Upper lobe of left lung (tissue), 4 donors: ENCODE results near the gene MXI1.

Experiments
- POLR2A ChIP-seq, 4 donors: fragments of 450-650 bp; IDR thresholded peaks; one replicate each; pipeline ENCODE4 v1.5.1; 2016 to 2017; ENCODE audit warnings: antibody characterized with exemption in 4 of 4, mild to moderate bottlenecking in 2 of 4
- POLR2AphosphoS5 ChIP-seq, 2 donors: sonication (generic); formaldehyde crosslinking; IDR thresholded peaks; one replicate each; pipeline ENCODE4 v1.5.1; 2017; ENCODE audit warnings: antibody characterized with exemption in 2 of 2
- TF ChIP-seq, protein P1 (sequence below), 6 experiments: fragments of 450-650 bp in 4 of 6; fragments of 200-600 bp in 2 of 6; sonication (generic) in 2 of 6; IDR thresholded peaks; one replicate each; pipeline ENCODE4 v1.5.1; 2016 to 2019; ENCODE audit warnings: antibody characterized with exemption in 6 of 6

DNA sequence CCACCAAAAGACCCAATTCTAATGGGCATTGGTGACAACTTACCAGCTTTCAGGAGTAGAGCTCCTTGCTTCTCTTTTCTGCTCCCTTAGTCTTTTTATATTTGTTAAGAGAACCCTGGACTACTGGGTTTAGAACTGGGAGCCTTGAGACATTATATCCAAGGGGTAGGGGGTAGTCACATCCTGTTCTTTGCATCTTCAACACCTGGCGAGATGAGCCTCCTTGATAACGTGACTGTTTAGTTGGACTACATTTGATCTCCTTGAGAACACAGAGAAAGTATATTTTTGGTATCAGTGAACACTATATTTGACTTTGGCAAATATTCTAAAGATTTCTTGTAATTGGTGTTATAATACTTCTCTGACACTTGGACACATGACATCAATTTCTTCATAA lies 106.3 kb downstream of the MXI1 start:
- TF ChIP-seq, protein P1, sequence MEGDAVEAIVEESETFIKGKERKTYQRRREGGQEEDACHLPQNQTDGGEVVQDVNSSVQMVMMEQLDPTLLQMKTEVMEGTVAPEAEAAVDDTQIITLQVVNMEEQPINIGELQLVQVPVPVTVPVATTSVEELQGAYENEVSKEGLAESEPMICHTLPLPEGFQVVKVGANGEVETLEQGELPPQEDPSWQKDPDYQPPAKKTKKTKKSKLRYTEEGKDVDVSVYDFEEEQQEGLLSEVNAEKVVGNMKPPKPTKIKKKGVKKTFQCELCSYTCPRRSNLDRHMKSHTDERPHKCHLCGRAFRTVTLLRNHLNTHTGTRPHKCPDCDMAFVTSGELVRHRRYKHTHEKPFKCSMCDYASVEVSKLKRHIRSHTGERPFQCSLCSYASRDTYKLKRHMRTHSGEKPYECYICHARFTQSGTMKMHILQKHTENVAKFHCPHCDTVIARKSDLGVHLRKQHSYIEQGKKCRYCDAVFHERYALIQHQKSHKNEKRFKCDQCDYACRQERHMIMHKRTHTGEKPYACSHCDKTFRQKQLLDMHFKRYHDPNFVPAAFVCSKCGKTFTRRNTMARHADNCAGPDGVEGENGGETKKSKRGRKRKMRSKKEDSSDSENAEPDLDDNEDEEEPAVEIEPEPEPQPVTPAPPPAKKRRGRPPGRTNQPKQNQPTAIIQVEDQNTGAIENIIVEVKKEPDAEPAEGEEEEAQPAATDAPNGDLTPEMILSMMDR (IDR thresholded peaks at IDR 0.05) = no peak
- no peak for TF ChIP-seq POLR2AphosphoS5 (IDR thresholded peaks at IDR 0.05)
- TF ChIP-seq POLR2A (IDR thresholded peaks at IDR 0.05) = no peak
